K562 (cell line): ENCODE results near the gene MDM4. TPM values are rescaled to one million over a fixed set of nuclear protein-coding genes. Genes with fewer than 3 reads are reported as not detected.

Experiments used
- ASH1L ChIP-seq: fragments of 450-650 bp; IDR thresholded peaks from 2 replicates; pipeline ENCODE4 v1.6.1; 2018; ENCODE audit warnings: borderline replicate concordance, mild to moderate bottlenecking, low read depth; ENCODE audit not compliant: partially characterized antibody
- ATF1 ChIP-seq, 2 experiments: fragments of 450-650 bp in 1 of 2; IDR thresholded peaks; 2 replicates each; pipeline ENCODE4 v1.6.1; 2016; ENCODE audit warnings: missing compliant biosample characterization in 1 of 2, missing genetic modification characterization in 1 of 2
- CREM ChIP-seq: IDR thresholded peaks from 2 replicates; pipeline ENCODE4 v1.6.1; 2014; ENCODE audit warnings: antibody characterized with exemption, low read depth
- EGR1 ChIP-seq: fragments of 450-650 bp; conservative IDR thresholded peaks from 2 replicates; pipeline ENCODE4 v1.6.1; 2017; ENCODE audit warnings: mild to moderate bottlenecking
- HMG20A ChIP-seq: fragments of 450-650 bp; formaldehyde crosslinking; conservative IDR thresholded peaks from 2 replicates; pipeline ENCODE4 v1.4.0; 2020; ENCODE audit warnings: mild to moderate bottlenecking, mixed read lengths
- HMG20B ChIP-seq: fragments of 250-450 bp; sonication (Bioruptor Pico); IDR thresholded peaks from 2 replicates; pipeline ENCODE4 v1.5.0; 2021; ENCODE audit warnings: mild to moderate bottlenecking
- MXI1 ChIP-seq: IDR thresholded peaks from 2 replicates; pipeline ENCODE4 v1.6.1; 2011; ENCODE audit warnings: low read depth, mild to moderate bottlenecking, improper control_type of control experiment, low read length
- NFIC ChIP-seq: fragments of 450-650 bp; IDR thresholded peaks from 2 replicates; pipeline ENCODE4 v1.6.1; 2017; ENCODE audit warnings: mild to moderate bottlenecking, inconsistent platforms
- POLR2A ChIP-seq: fragments of 450-650 bp; conservative IDR thresholded peaks from 2 replicates; pipeline ENCODE4 v1.6.1; 2016
- RBM17 ChIP-seq: fragments of 200-400 bp; formaldehyde crosslinking; IDR thresholded peaks from 2 replicates; pipeline ENCODE4 v1.6.1; 2017; ENCODE audit warnings: low read depth, mild to moderate bottlenecking, low read length, borderline replicate concordance
- SREBF1 ChIP-seq: fragments of 150-350 bp; IDR thresholded peaks from 2 replicates; pipeline ENCODE4 v1.6.1; 2014; ENCODE audit warnings: antibody characterized with exemption, low read depth, low read length, borderline replicate concordance
- SRSF3 ChIP-seq: fragments of 200-400 bp; formaldehyde crosslinking; IDR thresholded peaks from 2 replicates; pipeline ENCODE4 v1.6.1; 2016; ENCODE audit warnings: mild to moderate bottlenecking, low read length, moderate library complexity; ENCODE audit not compliant: insufficient read depth
- TARDBP ChIP-seq: fragments of 450-650 bp; IDR thresholded peaks from 2 replicates; pipeline ENCODE4 v1.6.1; 2016
- TSC22D4 ChIP-seq: fragments of 450-650 bp; IDR thresholded peaks from 2 replicates; pipeline ENCODE4 v1.6.1; 2016; ENCODE audit warnings: missing genetic modification characterization, missing biosample characterization, control low read depth
- ZFP1 ChIP-seq: fragments of 450-650 bp; formaldehyde crosslinking; IDR thresholded peaks from 2 replicates; pipeline ENCODE4 v1.4.0; 2020; ENCODE audit warnings: mild to moderate bottlenecking, mixed read lengths
- ZNF134 ChIP-seq: fragments of 250-450 bp; sonication (Bioruptor Pico); conservative IDR thresholded peaks from 2 replicates; pipeline ENCODE4 v1.4.0; 2020
- ZNF165 ChIP-seq: fragments of 250-450 bp; sonication (Bioruptor Pico); IDR thresholded peaks from 2 replicates; pipeline ENCODE4 v1.4.0; 2020; ENCODE audit warnings: borderline replicate concordance
- ZNF24 ChIP-seq: fragments of 450-650 bp; IDR thresholded peaks from 2 replicates; pipeline ENCODE4 v1.6.1; 2016
- ZNF354B ChIP-seq: fragments of 250-450 bp; sonication (Bioruptor Pico); IDR thresholded peaks from 2 replicates; pipeline ENCODE4 v1.4.0; 2020
- polyA plus RNA-seq, 8 experiments: library from polyadenylated mRNA; depleted of rRNA in 4 of 8; stranded (reverse) in 5 of 8; unstranded in 3 of 8; fragments of >200 nt; fragmentation: Nextera tagmentation in 2 of 8; fragmentation: Illumina TruSeq in 1 of 8; extraction: Ambion mirVana in 2 of 8; extraction: Trizol in 1 of 8; gene quantifications; 2 replicates each; pipeline versions ENCODE4 v1.2.1 to v1.2.3, GENCODE V29; 2011 to 2014; ENCODE audit warnings: inconsistent platforms in 1 of 8, missing spikeins in 1 of 8
- total RNA-seq, 7 experiments: library from RNA; depleted of rRNA in 6 of 7; stranded (reverse); fragments of >200 nt in 6 of 7; fragmentation: Illumina TruSeq in 2 of 7; extraction: Trizol in 2 of 7; gene quantifications; 2 replicates each; pipeline versions ENCODE4 v1.2.1 to v1.2.3, GENCODE V29; 2011 to 2021; ENCODE audit warnings: low replicate concordance in 1 of 7
- TF ChIP-seq, protein P1 (sequence below): fragments of 450-650 bp; IDR thresholded peaks from 2 replicates; pipeline ENCODE4 v1.6.1; 2018; ENCODE audit warnings: mild to moderate bottlenecking, low read depth; ENCODE audit not compliant: partially characterized antibody
- TF ChIP-seq, protein P2 (sequence below): fragments of 450-650 bp; formaldehyde crosslinking; IDR thresholded peaks from 2 replicates; pipeline ENCODE4 v1.4.0; 2022; ENCODE audit warnings: mild to moderate bottlenecking, moderate library complexity
- TF ChIP-seq, protein P3 (sequence below): fragments of 250-450 bp; sonication (Bioruptor Pico); IDR thresholded peaks from 2 replicates; pipeline ENCODE4 v1.9.0; 2021; ENCODE audit warnings: mild to moderate bottlenecking
- TF ChIP-seq, protein P4 (sequence below): sonication (generic); formaldehyde crosslinking; IDR thresholded peaks from 2 replicates; pipeline ENCODE4 v1.8.0; 2023; ENCODE audit warnings: missing genetic modification reagents, mild to moderate bottlenecking, borderline replicate concordance

Gene MDM4
- total and polyA plus RNA-seq, 9 of the 15 experiments (the other 6 are each of a cell fraction or from before 2014, with no cell fraction given), result 3.3 to 61.7 (median 21.2) TPM

DNA sequence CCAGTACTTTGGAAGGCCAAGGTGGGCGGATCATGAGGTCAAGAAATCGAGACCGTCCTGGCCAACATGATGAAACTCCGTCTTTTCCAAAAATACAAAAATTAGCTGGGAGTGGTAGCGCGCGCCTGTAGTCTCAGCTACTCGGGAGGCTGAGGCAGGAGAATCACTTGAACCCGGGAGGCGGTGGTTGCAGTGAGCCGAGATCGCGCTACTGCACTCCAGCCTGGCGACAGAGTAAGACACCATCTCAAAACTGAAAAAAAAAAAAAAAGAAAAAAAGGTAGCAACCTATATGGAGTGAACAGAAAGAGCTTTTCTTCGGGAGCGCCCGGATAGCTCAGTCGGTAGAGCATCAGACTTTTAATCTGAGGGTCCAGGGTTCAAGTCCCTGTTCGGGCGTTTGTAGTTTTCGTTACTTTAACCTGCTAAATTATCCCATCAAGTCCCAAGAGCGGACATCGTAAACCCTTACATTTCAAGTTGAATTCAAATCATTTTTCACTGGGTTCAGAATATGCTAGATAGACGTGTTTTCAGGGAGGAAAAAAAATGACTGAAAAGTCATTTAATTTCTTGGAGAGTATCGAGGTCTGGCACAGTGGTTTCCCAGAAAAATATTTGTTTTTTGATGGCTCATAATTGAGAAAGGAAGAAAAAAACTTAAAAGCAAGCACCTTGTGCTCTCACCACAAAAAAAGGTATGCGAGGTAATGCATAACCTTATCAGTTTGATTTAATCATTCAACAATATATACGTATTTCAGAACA lies 9.8 kb upstream of the MDM4 start (continued):
- no peak for TF ChIP-seq MXI1
- peak; percentile 86 for TF ChIP-seq HMG20A (CRISPR knock-in tag)
- TF ChIP-seq NFIC, result peak; percentile 71
- TF ChIP-seq, protein P1, sequence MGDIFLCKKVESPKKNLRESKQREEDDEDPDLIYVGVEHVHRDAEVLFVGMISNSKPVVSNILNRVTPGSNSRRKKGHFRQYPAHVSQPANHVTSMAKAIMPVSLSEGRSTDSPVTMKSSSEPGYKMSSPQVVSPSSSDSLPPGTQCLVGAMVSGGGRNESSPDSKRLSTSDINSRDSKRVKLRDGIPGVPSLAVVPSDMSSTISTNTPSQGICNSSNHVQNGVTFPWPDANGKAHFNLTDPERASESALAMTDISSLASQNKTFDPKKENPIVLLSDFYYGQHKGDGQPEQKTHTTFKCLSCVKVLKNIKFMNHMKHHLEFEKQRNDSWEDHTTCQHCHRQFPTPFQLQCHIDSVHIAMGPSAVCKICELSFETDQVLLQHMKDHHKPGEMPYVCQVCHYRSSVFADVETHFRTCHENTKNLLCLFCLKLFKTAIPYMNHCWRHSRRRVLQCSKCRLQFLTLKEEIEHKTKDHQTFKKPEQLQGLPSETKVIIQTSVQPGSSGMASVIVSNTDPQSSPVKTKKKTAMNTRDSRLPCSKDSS, result no peak
- no peak for TF ChIP-seq SRSF3
- TF ChIP-seq CREM, result peak; percentile 37; the same call in 1 of the 2 replicates
- no peak; the same call in 1 of the 2 replicates for TF ChIP-seq ZNF24
- 0 out of 2 replicates have a peak, but pooled peaks have one; percentile 10 for TF ChIP-seq ZNF134 (CRISPR knock-in tag)
- TF ChIP-seq ATF1 (CRISPR knock-in tag; IDR thresholded peaks at IDR 0.05), result no peak
- no peak for TF ChIP-seq ATF1 (tag; IDR thresholded peaks at IDR 0.05)
- no peak for TF ChIP-seq ZFP1 (CRISPR knock-in tag)
- no peak for TF ChIP-seq TSC22D4 (tag)
- no peak for TF ChIP-seq TARDBP
- TF ChIP-seq, protein P2, sequence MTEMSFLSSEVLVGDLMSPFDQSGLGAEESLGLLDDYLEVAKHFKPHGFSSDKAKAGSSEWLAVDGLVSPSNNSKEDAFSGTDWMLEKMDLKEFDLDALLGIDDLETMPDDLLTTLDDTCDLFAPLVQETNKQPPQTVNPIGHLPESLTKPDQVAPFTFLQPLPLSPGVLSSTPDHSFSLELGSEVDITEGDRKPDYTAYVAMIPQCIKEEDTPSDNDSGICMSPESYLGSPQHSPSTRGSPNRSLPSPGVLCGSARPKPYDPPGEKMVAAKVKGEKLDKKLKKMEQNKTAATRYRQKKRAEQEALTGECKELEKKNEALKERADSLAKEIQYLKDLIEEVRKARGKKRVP (CRISPR knock-in tag), result no peak
- TF ChIP-seq SREBF1, result no peak
- TF ChIP-seq POLR2A, result no peak; the same call in 1 of the 2 replicates
- no peak for TF ChIP-seq ZNF165 (CRISPR knock-in tag)
- TF ChIP-seq ASH1L, result no peak
- TF ChIP-seq, protein P3, sequence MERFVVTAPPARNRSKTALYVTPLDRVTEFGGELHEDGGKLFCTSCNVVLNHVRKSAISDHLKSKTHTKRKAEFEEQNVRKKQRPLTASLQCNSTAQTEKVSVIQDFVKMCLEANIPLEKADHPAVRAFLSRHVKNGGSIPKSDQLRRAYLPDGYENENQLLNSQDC (CRISPR knock-in tag), result no peak
- TF ChIP-seq ZNF354B, result no peak
- TF ChIP-seq, protein P4, sequence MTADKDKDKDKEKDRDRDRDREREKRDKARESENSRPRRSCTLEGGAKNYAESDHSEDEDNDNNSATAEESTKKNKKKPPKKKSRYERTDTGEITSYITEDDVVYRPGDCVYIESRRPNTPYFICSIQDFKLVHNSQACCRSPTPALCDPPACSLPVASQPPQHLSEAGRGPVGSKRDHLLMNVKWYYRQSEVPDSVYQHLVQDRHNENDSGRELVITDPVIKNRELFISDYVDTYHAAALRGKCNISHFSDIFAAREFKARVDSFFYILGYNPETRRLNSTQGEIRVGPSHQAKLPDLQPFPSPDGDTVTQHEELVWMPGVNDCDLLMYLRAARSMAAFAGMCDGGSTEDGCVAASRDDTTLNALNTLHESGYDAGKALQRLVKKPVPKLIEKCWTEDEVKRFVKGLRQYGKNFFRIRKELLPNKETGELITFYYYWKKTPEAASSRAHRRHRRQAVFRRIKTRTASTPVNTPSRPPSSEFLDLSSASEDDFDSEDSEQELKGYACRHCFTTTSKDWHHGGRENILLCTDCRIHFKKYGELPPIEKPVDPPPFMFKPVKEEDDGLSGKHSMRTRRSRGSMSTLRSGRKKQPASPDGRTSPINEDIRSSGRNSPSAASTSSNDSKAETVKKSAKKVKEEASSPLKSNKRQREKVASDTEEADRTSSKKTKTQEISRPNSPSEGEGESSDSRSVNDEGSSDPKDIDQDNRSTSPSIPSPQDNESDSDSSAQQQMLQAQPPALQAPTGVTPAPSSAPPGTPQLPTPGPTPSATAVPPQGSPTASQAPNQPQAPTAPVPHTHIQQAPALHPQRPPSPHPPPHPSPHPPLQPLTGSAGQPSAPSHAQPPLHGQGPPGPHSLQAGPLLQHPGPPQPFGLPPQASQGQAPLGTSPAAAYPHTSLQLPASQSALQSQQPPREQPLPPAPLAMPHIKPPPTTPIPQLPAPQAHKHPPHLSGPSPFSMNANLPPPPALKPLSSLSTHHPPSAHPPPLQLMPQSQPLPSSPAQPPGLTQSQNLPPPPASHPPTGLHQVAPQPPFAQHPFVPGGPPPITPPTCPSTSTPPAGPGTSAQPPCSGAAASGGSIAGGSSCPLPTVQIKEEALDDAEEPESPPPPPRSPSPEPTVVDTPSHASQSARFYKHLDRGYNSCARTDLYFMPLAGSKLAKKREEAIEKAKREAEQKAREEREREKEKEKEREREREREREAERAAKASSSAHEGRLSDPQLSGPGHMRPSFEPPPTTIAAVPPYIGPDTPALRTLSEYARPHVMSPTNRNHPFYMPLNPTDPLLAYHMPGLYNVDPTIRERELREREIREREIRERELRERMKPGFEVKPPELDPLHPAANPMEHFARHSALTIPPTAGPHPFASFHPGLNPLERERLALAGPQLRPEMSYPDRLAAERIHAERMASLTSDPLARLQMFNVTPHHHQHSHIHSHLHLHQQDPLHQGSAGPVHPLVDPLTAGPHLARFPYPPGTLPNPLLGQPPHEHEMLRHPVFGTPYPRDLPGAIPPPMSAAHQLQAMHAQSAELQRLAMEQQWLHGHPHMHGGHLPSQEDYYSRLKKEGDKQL (CRISPR knock-in tag), result no peak
- TF ChIP-seq HMG20B, result no peak
- TF ChIP-seq RBM17, result no peak
- peak; percentile 78 for TF ChIP-seq EGR1
